Inflammatory macrophage treated with lipopolysaccharide for 4 hours (primary cell): Measurements from ENCODE around the gene RBFOX2.
A peak's percentile ranks its signal among the peaks of the same experiment; 100 is the strongest.
"Not testable (repeated sequence)": the region's sequence is repeated elsewhere in the genome, so short reads cannot be mapped to it uniquely, and the experiment has no call there.

Experiments used
- DNase-seq: peaks from one replicate; pipeline ENCODE4 v3.0.0-alpha.2; 2020

Gene RBFOX2, protein sequence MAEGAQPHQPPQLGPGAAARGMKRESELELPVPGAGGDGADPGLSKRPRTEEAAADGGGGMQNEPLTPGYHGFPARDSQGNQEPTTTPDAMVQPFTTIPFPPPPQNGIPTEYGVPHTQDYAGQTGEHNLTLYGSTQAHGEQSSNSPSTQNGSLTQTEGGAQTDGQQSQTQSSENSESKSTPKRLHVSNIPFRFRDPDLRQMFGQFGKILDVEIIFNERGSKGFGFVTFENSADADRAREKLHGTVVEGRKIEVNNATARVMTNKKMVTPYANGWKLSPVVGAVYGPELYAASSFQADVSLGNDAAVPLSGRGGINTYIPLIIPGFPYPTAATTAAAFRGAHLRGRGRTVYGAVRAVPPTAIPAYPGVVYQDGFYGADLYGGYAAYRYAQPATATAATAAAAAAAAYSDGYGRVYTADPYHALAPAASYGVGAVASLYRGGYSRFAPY

DNA sequence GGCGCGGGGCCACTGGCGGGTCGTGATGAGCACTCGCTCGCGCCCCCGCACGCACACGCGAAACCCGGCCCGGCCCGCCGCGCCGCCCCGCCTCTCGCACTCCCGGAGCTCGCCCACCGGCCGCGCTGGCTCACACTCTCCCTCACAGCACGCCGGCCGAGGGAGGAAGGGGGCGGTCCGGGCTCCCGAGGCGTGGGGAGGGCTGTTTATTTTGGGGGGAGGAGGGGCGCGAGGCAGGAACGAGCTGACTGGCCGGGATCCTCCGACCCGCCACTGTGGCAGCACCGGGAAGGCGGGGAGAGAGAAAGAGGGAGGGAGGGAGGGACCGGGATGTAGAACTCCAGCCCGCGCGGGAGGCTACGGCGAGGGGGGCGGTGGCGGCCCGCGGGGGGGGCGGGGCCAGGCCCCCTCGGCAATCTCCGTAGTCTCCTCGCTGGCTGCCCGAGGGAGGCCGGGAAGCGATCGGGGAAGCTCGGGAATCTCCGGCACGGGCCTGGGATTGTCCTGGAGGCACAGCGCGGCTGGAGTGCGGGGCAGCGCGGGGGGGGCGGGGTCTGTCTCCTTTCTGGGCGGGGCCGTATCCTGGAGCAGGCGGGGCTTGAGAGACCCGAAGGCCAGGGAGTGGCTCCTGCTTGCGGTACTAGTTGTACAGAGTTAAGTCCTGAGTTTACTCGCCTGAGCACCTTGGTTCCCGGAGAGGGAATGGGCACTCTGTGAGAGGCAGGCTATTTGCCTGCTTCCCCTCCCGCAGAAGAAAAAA, at the start of gene RBFOX2:
RBFOX2 (minus strand) TSS at position 179 of the 760 bp plus-strand sequence. CDS start 399 bp downstream, outside the sequence.
- peak; percentile 63 for DNase-seq

DNA sequence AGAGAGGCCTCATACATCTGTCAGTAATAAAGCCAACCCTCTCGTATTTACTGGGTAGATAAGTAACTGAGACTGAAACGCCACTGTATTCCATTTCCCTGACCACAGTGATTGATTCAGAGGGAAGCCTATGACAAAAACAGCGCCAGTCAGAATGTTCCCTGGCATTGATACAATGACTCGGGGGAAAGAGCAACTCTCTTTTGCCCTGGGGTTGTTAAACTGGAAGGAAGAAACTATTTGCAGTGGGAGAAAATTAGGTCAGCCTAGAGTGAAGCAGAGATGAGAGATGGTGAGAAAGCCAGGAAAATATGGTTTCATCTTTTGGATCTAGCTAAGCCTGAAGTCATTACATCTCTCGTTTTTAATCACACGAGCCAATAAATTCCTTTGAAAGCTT, 48.6 kb upstream of the RBFOX2 start:
- DNase-seq, result no peak

DNA sequence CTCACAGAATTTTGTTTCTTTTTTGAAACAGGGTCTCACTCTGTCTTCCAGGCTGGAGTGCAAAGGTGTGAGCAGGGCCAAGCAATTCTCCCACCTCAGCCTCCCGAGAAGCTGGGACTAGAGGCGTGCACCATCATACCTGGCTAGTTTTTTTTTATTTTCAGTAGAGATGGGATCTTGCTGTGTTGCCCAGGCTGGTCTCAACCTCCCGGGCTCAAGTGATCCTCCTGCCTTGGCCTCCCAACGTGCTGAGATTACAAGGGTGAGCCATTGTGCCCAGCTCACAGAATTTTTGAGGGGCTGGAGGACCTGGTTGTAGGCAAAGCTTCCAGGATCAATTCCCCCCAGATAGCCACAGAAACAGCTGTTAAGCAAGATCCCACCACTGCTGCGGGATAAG, 47.1 kb upstream of the RBFOX2 start:
- no peak for DNase-seq

DNA sequence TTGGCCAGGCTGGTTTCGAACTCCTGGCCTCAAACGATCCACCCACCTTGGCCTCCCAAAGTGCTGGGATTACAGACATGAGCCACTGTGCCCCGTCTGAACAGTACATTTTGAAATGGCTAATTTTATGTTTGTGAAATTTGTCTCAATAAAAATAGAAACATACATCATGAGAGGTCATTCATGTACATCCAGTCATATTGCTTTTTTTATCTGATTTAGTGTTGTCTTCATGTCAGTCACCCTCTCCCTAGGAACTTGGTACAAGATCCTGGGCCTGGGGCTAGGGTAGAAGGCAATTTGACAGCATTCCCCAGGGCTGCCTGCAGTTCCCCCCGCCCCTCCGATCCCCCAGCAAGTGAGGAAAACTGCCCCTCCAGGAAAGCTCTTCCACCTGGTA, 46.6 kb upstream of the RBFOX2 start:
- no peak for DNase-seq

DNA sequence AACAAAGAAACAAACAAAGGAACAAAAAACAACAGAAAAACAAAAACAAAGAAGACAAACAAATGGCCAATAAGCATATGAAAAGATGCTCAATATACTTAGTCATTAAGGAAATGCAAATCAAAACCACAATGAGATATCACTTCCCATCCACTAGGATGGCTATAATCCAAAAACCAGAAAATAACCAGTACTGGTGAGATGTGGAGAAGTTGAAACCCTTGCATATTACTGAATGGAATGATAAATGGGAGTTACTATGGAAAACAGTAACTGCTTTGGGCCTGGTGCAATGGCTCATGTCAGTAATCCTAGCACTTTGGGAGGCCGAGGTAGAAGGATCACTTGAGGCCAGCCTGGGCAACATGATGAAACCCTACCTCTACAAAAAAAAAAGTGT, 44.9 kb upstream of the RBFOX2 start:
- no peak for DNase-seq

DNA sequence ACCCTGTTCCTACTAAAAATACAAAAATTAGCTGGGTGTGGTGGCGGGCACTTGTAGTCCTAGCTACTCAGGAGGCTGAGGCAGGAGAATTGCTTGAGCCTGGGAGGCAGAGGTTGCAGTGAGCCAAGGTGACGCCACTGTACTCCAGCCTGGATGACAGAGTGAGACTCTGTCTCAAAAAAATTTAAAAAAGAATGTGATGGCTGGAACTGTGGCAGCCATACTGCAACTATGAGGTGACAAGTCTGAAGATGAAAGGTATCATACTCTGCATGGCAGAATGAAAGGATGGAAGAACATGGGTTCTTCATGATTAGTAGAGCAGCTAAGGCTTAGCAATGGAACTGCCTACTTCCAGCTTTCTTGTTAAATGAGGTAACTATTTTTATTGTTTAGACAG, 42.0 kb upstream of the RBFOX2 start:
- DNase-seq, result not testable (repeated sequence)

DNA sequence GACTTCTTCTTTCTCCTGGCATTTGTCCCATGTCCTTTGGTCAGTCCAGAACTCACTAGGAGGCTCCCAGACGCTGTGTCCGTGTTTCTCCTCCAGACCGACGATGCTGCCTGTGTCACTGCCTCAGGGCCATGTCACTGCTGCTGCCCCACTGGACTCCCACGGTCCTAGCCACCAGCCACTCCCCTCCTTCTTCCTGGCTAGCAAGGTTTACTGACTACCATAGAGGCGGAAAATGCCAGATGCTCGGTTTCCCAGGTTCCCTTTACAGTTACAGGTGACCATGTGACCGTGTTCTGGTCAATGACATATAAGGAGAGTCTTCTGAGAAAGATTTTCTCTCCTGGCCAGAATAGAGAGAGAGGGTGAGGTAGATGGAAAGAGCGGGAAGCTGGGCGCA, 40.7 kb upstream of the RBFOX2 start:
- DNase-seq, result no peak

DNA sequence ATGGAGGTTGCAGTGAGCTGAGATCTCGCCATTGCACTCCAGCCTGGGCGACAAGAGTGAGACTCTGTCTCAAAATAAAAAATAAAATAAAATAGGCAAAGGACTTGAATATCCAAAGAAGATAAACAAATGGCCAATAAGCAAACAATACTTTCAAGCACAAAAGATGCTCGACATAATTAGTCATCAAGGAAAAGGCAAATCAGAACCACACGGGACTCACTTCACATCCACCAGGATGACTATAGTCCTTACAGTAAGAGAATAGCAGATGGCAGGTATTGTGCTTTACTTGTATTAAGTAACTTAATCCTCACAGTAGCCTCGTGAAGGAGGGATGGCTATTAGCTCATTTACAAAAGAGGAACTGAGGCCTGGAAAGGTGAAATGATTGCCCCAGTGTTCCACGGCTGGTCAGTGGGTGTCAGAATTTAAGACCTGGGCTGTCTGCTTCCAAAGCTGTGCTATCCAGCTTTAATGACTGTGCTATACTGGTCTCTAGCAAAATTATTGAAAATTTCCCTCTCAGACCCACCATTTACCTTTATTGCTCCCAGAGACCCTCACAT, 40.2 kb upstream of the RBFOX2 start:
- peak; percentile 17 for DNase-seq

DNA sequence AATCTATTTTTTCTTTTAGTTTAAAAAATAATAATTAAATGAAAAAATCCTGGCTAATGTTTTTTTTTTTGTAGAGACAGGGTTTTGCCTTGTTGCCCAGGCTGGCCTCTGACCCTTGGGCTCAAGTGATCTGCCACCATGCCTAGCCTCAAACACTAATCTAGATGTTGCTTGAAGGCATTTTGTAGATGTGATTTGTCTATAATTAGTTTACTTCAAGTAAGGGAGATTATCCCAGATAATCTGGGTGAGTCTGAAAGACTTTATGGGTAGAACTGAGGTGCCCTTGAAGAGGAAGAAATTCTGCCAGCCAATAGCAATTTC, 38.6 kb upstream of the RBFOX2 start:
- no peak for DNase-seq

DNA sequence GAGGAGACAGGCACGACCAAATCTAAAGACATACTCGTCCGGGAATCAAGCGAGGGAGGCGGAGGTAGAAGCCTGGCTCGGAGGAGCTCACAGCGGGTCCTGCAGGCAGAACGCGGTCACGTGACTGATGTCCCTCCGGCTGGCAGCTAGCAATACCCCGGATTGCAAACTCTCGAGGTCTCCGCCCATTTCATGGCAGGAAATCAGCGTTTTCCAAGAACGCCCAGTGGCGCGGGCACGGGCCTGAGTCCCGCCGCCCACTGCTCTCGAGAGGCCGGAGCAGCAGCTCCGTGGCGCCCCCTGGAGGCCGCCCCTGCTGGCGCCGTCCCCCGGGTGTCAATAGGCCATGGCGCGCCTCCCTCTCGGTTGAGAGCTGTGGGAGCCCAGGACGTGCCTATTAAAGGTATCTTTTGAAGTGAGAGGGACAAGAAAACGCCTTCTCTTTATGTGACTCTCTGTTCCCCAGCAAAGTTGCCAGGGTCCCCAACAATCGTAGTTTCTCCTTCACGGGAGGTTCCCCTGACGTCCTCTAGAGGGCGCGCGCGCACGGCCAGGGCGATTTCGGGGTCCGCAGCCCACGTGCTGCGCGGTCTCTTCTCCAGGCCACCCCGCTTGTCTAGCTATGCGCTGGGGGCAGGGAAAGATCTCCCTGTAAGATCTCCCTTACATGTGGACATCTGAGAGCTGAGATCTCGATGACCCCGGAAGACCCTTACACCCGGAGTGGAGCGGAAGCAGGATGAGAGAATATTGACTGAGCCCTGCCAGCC, 37.3 kb upstream of the RBFOX2 start:
- peak; percentile 71 for DNase-seq

DNA sequence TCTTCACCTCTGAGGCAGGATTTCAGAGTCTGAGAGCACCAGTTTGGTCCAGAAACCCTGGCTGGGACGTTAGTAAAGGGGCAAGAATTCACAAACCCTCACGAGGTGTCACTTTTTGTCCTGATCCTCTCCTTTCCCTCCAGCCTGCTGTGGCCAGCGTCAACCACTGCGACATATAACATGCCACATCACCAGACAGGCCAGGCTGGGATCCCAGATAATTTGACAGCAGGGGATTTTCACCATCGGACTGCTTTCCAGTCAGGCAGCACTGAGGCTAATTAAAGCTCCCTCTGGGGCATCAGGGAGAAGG, 36.8 kb upstream of the RBFOX2 start:
- DNase-seq, result no peak

DNA sequence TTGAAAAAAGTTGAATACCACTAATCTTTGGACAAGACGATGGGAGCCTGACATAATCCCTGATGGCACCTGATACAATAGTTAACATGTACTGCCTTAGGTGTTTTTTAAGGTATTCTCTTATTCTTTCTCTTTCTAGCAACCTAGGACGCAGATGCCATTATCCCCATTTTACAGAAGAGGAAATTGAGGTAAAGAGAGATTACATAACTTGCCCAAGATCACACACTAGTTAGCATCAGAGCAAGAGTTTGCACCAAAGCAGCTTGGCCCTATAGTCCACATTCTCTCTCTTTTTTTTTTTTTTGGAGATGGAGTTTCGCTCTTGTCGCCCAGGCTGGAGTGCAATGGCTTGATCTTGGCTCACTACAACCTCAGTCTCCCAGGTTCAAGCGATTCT, 35.7 kb upstream of the RBFOX2 start:
- DNase-seq, result no peak

DNA sequence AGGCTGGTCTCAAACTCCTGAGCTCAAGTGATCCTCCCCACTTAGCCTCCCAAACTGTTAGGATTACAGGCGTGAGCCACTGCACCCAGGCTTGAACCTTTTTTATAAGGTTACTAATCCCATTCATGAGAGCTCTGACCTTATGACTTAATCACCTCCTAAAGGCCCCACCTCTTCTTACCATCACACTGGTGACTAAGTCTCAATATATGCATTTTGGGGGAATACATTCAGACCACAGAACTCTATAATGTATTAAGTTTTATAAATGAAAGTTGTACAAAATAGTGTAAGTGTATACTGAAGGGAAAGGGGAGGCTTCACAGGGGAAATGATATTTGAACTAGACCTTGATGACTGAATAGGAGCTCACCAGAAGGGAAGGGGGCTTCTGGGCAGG, 28.4 kb upstream of the RBFOX2 start:
- no peak for DNase-seq

DNA sequence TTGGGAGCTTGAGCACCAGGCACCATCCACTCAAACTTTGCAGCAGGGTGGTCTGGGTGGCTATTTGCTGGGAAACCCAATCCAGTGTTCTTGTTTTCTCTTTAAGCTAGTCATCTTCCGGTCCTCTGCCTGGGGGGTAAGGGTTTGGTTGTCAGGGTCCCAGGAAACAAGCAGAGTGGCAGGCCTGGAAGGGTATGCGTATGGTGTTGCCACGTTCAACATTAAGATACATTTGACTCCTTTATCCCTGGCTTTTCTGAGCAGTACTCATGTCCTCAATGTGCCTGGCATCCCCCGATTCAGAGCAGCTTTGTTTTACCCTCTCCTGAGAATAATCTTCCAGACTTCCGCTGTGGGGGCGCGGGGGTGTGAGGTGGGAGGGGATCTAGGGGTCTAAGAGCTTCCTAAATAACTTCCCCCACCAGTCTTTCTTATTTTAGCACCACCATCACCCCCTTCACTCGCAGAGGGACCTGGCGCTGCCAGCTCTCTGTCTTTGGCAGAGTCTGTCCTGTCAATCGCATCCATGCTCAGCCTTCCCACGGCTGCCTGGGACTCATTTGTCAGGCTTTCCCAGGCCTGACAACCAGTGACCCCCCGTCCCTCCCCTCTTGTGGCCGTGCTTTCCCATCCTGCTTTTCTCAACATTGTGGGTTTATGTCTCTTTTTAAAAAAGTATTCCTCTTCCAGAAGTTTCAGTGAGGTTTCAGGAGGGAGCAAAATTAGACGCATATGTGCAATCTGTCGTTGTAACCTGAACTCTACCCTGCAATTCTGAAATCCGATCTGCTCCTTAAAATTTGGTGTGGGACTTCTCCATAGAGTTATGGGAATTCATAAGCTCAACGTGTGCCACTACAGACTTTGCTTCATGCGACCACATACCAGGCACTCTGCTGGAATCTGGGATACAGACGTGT, 27.0 kb upstream of the RBFOX2 start:
- DNase-seq, result no peak

DNA sequence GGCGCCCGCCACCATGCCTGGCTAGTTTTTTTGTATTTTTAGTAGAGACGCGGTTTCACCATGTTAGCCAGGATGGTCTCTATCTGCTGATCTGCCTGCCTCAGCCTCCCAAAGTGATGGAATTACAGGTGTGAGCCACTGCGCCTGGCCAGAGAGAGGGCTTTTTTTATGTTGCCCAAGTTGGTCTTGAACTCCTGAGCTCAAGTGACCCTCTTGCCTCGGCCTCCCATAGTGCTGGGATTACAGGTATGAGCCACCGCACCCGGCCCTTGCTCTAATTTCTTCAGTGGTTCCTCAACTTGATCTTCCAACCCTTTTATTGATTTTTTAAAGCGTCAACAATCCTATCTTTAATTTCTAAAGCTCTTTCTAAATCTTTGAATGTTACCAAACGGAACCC, 25.8 kb upstream of the RBFOX2 start:
- DNase-seq, result not testable (repeated sequence)

DNA sequence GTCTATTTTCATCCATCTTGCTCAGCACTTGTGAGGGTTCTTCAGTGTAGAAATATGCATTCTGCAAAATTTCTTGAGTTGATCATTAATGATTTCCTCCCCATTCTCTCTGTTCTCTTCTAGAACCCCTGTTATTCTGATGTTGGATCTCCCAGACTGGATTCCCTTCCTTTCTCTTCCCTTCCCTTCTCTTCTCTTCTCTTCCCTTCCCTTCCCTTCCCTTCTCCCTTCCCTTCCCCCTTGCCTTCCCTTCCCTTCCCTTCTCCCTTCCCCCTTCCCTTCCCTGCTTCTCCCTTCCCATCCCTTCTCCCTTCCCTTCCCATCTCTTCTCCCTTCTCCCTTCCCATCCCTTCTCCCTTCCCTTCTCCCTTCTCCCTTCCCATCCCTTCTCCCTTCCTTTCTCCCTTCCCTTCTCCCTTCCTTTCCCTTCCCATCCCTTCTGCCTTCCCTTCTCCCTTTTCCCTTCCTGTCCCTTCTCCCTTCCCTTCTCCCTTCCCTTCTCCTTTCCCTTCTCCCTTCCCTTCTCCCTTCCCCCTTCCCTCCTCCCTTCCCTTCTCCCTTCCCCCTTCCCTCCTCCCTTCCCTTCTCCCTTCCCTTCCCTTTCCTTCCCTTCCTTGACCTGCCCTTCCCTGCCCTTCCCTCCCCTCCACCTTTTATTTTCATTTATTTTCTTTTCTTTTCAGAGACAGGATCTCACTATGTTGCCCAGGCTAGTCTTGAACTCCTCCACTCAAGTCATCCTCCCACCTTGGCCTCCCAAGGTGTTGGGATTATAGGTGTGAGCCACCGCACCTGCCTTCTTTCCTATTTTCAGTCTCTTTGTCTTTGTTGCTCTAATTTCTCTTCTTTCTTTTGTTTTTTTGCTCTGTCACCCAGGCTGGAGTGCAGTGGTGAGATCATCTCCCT, 24.9 kb upstream of the RBFOX2 start:
- DNase-seq, result no peak

DNA sequence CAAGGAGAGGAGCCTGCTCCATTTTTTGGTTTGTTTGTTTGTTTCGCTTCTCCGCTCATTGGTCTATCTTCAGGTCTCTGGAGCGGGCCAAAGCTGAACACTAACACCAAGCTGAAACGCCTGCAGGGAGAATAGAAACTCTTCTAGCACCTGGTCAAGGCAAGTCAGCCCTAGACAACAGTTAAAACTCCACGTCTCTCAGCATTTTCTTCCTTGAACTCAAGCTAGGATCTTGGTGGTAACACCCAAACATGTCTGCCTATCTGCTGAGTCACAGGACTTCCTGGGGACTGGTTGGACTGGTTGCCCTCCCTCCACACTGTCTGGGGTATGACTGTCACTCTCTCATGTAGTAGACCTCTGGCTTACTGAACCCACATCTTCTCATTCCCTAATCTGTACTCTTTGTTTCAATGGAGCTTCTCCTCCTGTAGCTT, 23.9 kb upstream of the RBFOX2 start:
- no peak for DNase-seq

DNA sequence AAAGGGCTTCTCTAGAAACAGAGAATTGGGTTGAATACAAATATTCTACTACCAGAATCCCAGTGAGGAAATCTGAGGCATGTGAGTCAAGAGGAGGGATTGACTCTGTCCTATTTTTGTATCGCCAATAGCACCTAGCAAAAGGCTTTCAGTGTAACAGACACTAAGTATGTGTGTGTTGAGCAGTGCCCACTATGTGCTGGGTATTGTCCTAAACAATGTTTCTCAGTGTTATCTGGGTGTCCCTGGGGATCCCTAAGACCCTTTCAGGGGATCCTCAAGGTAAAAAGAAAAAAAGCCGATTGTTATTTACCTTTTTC, 21.0 kb upstream of the RBFOX2 start:
- DNase-seq, result no peak

DNA sequence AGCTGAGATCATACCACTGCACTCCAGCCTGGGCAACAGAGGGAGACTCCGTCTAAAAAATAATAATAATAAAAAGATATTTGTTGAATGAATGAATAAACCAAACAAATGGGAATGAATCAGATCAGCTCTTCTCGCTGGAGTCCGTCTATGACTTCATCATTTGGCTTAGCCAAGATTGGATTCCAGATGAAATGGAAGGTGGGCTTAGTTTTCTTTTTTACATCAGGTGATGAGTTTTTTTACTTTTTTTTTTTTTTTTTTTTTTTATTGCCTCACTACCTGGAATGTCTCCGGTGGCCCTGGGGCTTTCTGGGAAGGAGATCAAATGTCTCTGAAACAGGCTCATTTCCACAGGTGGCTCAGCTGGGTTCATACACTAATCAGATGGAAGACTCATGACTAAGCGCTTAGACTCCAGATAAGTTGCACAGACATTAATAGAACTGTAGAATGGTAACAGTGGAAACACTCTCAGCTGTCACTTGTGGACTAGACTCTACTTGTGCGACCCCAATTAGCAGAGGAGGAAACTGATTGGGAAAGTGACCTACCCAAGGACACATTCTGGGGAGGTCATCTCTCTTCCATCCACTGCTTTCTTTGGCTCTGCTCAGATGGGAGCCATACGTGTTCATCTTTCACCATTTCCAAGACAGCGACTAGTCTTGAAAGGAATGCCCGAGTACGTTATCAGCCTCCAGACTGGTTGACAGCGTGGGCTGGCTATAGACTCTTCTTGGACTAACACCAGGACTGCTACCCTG, 20.5 kb upstream of the RBFOX2 start:
- no peak for DNase-seq

DNA sequence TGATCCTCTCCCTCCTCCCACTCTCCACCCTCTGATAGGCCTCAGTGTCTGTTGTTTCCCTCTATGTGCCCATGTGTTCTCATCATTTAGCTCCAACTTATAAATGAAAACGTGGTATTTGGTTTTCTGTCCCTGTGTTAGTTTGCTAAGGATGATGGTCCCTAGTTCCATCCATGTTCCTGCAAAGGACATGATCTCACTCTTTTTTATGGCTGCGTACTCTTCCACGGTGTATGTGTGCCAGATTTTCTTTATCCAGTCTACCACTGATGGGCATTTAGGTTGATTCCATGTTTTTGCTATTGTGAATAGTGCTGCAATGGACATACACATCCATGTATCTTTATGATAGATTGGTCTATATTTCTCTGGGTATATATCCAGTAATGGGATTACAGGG, 15.9 kb upstream of the RBFOX2 start:
- DNase-seq, result not testable (repeated sequence)

DNA sequence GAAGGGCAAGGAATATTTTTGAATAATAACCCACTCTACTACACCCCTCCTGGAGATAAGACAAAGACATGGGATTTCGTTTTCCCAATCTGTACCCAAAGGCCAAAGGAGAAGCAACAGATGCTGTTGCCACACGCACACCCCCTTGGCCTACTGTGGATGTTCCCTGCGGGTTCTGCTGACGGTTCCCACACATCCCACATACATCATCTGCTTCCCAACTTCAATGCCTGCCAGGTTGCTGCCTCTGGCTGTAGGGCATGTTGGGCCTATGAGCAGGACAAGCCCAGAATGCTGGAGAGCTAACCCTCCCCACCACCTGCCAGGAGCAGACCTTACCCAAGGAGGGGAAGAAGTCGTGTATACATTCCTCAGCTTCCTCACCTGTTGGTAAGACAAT, 13.6 kb upstream of the RBFOX2 start:
- DNase-seq, result no peak
